HG02981 (cell line): Measurements from ENCODE around the gene KLHL18.
"Not testable (repeated sequence)": the region's sequence is repeated elsewhere in the genome, so short reads cannot be mapped to it uniquely, and the experiment has no call there.

Source experiments
- ATAC-seq: cut with Tn5 transposase; IDR thresholded peaks from one replicate; pipeline ENCODE4 v1.9.1; 2021; ENCODE audit warnings: mild to moderate bottlenecking, moderate library complexity; ENCODE audit not compliant: unreplicated experiment

KLHL18 gene

GRCh38 chr3:47273564-47273963 lies 9.2 kb upstream of the KLHL18 start:
- ATAC-seq, result no peak

GRCh38 chr3:47274652-47275051 lies 8.1 kb upstream of the KLHL18 start:
- no peak for ATAC-seq

GRCh38 chr3:47276558-47276957 lies 6.2 kb upstream of the KLHL18 start:
- ATAC-seq, result no peak

GRCh38 chr3:47280519-47280918 lies 2.2 kb upstream of the KLHL18 start:
- no peak for ATAC-seq

GRCh38 chr3:47283193-47283537 lies 421 bp downstream of the KLHL18 start:
- no peak for ATAC-seq

- ATAC-seq, result no peak
Observed at GRCh38 chr3:47283591-47284364, 1.0 kb downstream of the KLHL18 start.

- ATAC-seq, result no peak
Observed at GRCh38 chr3:47288966-47289910, 6.5 kb downstream of the KLHL18 start.

GRCh38 chr3:47291158-47291753 lies 8.5 kb downstream of the KLHL18 start:
- no peak for ATAC-seq

- not testable (repeated sequence) for ATAC-seq
Observed at GRCh38 chr3:47291754-47292420, 9.1 kb downstream of the KLHL18 start.

GRCh38 chr3:47293822-47294221 lies 11.1 kb downstream of the KLHL18 start:
- ATAC-seq, result no peak

- ATAC-seq, result no peak
Observed at GRCh38 chr3:47294392-47294791, 11.6 kb downstream of the KLHL18 start.

- ATAC-seq, result no peak
Observed at GRCh38 chr3:47295322-47295721, 12.6 kb downstream of the KLHL18 start.

- ATAC-seq, result no peak
Observed at GRCh38 chr3:47295976-47296375, 13.2 kb downstream of the KLHL18 start.

- no peak for ATAC-seq
Observed at GRCh38 chr3:47296562-47297302, 14.0 kb downstream of the KLHL18 start.

- no peak for ATAC-seq
Observed at GRCh38 chr3:47298439-47298838, 15.7 kb downstream of the KLHL18 start.

- no peak for ATAC-seq
Observed at GRCh38 chr3:47299381-47300318, 16.9 kb downstream of the KLHL18 start.

GRCh38 chr3:47301456-47301855 lies 18.7 kb downstream of the KLHL18 start:
- ATAC-seq, result no peak

- ATAC-seq, result no peak
Observed at GRCh38 chr3:47306022-47306421, 23.3 kb downstream of the KLHL18 start.

GRCh38 chr3:47309231-47309630 lies 26.5 kb downstream of the KLHL18 start:
- not testable (repeated sequence) for ATAC-seq
